ENCODE data around the gene RNASE13. TPM values are rescaled to one million over a fixed set of nuclear protein-coding genes. Genes with fewer than 3 reads are reported as not detected.

RNASE13 gene
- total and polyA plus RNA-seq, 2 of the 4 experiments (the other 2 are of a cell fraction), result not detected

DNA sequence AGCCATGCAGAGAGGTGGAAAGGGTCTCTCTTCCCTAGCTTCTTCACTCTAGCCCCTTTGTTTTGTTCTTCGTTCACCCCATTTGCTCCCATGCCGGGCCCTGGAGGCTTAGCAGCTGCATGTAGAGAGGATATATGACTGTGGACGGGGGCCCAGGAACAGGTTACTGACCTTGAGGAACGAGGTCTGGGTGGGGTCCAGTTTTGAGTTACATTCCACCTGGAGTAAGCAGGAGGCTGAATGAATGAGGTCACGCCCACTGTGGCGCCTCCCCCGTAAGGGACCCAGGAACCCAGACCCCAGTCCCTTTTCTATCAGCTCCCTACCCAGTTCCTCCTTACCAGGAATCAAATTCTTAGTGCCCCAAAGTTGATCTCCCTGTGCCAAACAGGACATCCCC is 16.3 kb downstream of the RNASE13 start:
- Histone ChIP-seq H3K4ac (ENCODE audit: low read depth, low read length) (no peak overlapping the region), H3K14ac (replicated peaks; ENCODE audit: low read depth, low read length) (no peak overlapping the region), H3K79me1 (ENCODE audit: low read depth in 1 of 2, low read length in 2 of 2) (no peaks in the 10 kb centered on the region), H3K36me3 (ENCODE audit: control insufficient read depth, insufficient read depth, low read length) (no peaks in the 10 kb centered on the region), H2BK20ac (ENCODE audit: low read depth, low read length) (no peak overlapping the region), H2BK5ac (ENCODE audit: low read depth, low read length, poor library complexity, severe bottlenecking) (no peak overlapping the region), H4K8ac (ENCODE audit: low read depth in 2 of 2, low read length in 2 of 2) (no peak overlapping the region), H3K27me3 (ENCODE audit: control insufficient read depth, insufficient read depth, low read length) (peaks cover 35% of the 10 kb centered on the region), H2BK120ac (ENCODE audit: low read depth, low read length) (no peak overlapping the region), H3K9me1 (ENCODE audit: insufficient read depth, low read length) (no peaks in the 10 kb centered on the region), H3K9me3 (ENCODE audit: control insufficient read depth, insufficient read depth, low read length) (no peaks in the 10 kb centered on the region), H3K56ac (ENCODE audit: extremely low read depth, insufficient read depth, low read length) (no peak overlapping the region), H4K5ac (ENCODE audit: low read depth, low read length) (no peak overlapping the region), H3K4me2 (ENCODE audit: low read depth, low read length) (no peak overlapping the region), H3K18ac (ENCODE audit: low read depth, low read length) (no peak overlapping the region), H3K23ac (ENCODE audit: low read depth, low read length) (no peak overlapping the region), H2BK15ac (ENCODE audit: low read depth, low read length) (no peak overlapping the region), H3K4me1 (ENCODE audit: control insufficient read depth, insufficient read depth, low read length) (no peaks in the 10 kb centered on the region), H3K4me3 (ENCODE audit: insufficient read depth, low read depth, low read length) (no peak overlapping the region), H3K27ac (ENCODE audit: insufficient read depth, low read length) (no peak overlapping the region), H2AK9ac (replicated peaks; ENCODE audit: low read depth, low read length, poor library complexity) (no peak overlapping the region), H4K20me1 (ENCODE audit: insufficient read depth, low read length) (no peaks in the 10 kb centered on the region), H2AK5ac (ENCODE audit: low read depth, low read length) (no peak overlapping the region), H3K9ac (ENCODE audit: low read depth, low read length) (no peak overlapping the region), H4K91ac (ENCODE audit: insufficient read depth, low read depth, low read length) (no peak overlapping the region), H2AFZ (replicated peaks; ENCODE audit: low read length, poor library complexity) (no peak overlapping the region)
- CTCF ChIA-PET, result interaction anchor here (1.0 kb wide), 1 partner anchor 13 kb away, joined by 4 read pairs; no protein-coding TSS in a partner anchor
- intact Hi-C loops (cut with micrococcal nuclease), result no loop called here
- dilution Hi-C loops (cut with HindIII; ENCODE audit: low sequenced_read_pairs, unreplicated experiment), result no loop called here
- DNase-seq, result no peak
- no peak for ATAC-seq (ENCODE audit: low read depth)
- POLR2A ChIA-PET (ENCODE audit: unreplicated experiment), result no interaction called here
- 60% methylated on average over 1 of the region's 7 CpGs; no CpG with 5 or more reads in 1 of the 2 experiments for WGBS, 2 experiments (ENCODE audit: extremely low coverage in 2 of 2, insufficient read length in 1 of 2)
- BruUV-seq (replicated peaks), result no TSS peak
- in situ Hi-C loops (cut with MboI; ENCODE audit: low sequenced_read_pairs), result loop anchor here (5.0 kb wide), 1 partner anchor 84 kb away; the partner anchor contains the start of gene TMEM253
- TF ChIP-seq RFX5 (IDR thresholded peaks at IDR 0.05; ENCODE audit: low read depth, low read length) (no peak), SMC3 (IDR thresholded peaks at IDR 0.05; ENCODE audit: low read depth, low read length) (no peak), NFE2L2 (IDR thresholded peaks at IDR 0.05; ENCODE audit: low read depth, low read length) (no peak), MAZ (IDR thresholded peaks at IDR 0.05; ENCODE audit: borderline replicate concordance, low read depth, low read length) (no peak), MXI1 (IDR thresholded peaks at IDR 0.05; ENCODE audit: borderline replicate concordance, low read depth, low read length) (no peak), CEBPB (IDR thresholded peaks at IDR 0.05; ENCODE audit: low read depth, low read length) (no peak), BHLHE40 (IDR thresholded peaks at IDR 0.05; ENCODE audit: low read depth, low read length) (no peak), FOS (IDR thresholded peaks at IDR 0.05; ENCODE audit: low read depth, low read length) (no peak)
- TF ChIP-seq, protein P1, sequence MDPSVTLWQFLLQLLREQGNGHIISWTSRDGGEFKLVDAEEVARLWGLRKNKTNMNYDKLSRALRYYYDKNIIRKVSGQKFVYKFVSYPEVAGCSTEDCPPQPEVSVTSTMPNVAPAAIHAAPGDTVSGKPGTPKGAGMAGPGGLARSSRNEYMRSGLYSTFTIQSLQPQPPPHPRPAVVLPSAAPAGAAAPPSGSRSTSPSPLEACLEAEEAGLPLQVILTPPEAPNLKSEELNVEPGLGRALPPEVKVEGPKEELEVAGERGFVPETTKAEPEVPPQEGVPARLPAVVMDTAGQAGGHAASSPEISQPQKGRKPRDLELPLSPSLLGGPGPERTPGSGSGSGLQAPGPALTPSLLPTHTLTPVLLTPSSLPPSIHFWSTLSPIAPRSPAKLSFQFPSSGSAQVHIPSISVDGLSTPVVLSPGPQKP (IDR thresholded peaks at IDR 0.05; ENCODE audit: borderline replicate concordance, low read depth, low read length), result no peak
- TF ChIP-seq, protein P2, sequence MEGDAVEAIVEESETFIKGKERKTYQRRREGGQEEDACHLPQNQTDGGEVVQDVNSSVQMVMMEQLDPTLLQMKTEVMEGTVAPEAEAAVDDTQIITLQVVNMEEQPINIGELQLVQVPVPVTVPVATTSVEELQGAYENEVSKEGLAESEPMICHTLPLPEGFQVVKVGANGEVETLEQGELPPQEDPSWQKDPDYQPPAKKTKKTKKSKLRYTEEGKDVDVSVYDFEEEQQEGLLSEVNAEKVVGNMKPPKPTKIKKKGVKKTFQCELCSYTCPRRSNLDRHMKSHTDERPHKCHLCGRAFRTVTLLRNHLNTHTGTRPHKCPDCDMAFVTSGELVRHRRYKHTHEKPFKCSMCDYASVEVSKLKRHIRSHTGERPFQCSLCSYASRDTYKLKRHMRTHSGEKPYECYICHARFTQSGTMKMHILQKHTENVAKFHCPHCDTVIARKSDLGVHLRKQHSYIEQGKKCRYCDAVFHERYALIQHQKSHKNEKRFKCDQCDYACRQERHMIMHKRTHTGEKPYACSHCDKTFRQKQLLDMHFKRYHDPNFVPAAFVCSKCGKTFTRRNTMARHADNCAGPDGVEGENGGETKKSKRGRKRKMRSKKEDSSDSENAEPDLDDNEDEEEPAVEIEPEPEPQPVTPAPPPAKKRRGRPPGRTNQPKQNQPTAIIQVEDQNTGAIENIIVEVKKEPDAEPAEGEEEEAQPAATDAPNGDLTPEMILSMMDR (conservative IDR thresholded peaks at IDR 0.05; ENCODE audit: low read depth, low read length), result no peak

Data from IMR-90 (cell line).